CD14-positive monocyte (primary cell): Measurements from ENCODE around the gene WDR4. TPM values are rescaled to one million over a fixed set of nuclear protein-coding genes. Genes with fewer than 3 reads are reported as not detected.
A peak's percentile ranks its signal among the peaks of the same experiment; 100 is the strongest.

Experiments
- DNase-seq, 3 donors: peaks; one replicate each; pipeline ENCODE4 v3.0.0-alpha.2; 2011 to 2022
- H2AFZ ChIP-seq: 2 replicates; pipeline ENCODE4 v1.6.0; 2012; ENCODE audit warnings: mild to moderate bottlenecking, low read depth, low read length, inconsistent platforms; ENCODE audit not compliant: insufficient read depth, poor library complexity, severe bottlenecking
- H3K27ac ChIP-seq, 2 donors: 1 replicate in 1 of 2; 2 replicates in 1 of 2; pipeline ENCODE4 v1.5.1; 2012 to 2013; ENCODE audit warnings: low read length in 2 of 2, control low read depth in 1 of 2, inconsistent platforms in 1 of 2, low read depth in 1 of 2, mild to moderate bottlenecking in 1 of 2
- H3K27me3 ChIP-seq, 2 donors: one replicate each; pipeline versions ENCODE4 v1.6.0 to v1.6.1; 2011 to 2013; ENCODE audit warnings: low read length in 2 of 2; ENCODE audit not compliant: control insufficient read depth in 2 of 2, insufficient read depth in 2 of 2
- H3K36me3 ChIP-seq, 2 donors: replicated peaks in 1 of 2; 1 replicate in 1 of 2; 2 replicates in 1 of 2; pipeline versions ENCODE4 v1.5.1 to v1.6.1; 2012 to 2013; ENCODE audit warnings: low read length in 2 of 2, control low read depth in 1 of 2, inconsistent platforms in 1 of 2, mild to moderate bottlenecking in 1 of 2; ENCODE audit not compliant: insufficient read depth in 2 of 2, control insufficient read depth in 1 of 2
- H3K4me1 ChIP-seq, 2 donors: 1 replicate in 1 of 2; 2 replicates in 1 of 2; pipeline versions ENCODE4 v1.5.1 to v1.6.1; 2012 to 2013; ENCODE audit warnings: low read length in 2 of 2, control low read depth in 1 of 2, inconsistent platforms in 1 of 2, mild to moderate bottlenecking in 1 of 2, moderate library complexity in 1 of 2; ENCODE audit not compliant: insufficient read depth in 2 of 2, control insufficient read depth in 1 of 2
- H3K4me2 ChIP-seq: replicated peaks from 2 replicates; pipeline ENCODE3; 2012; ENCODE audit warnings: low read length, moderate library complexity, mild to moderate bottlenecking; ENCODE audit not compliant: poor library complexity, severe bottlenecking; ENCODE audit errors: extremely low read depth
- H3K4me3 ChIP-seq, 3 experiments: fragments of 200-600 bp in 1 of 3; sonication (generic) in 1 of 3; replicated peaks in 1 of 3; 1 replicate in 2 of 3; 2 replicates in 1 of 3; pipeline ENCODE4 v1.5.1; 2011 to 2013; ENCODE audit warnings: low read length in 3 of 3, mild to moderate bottlenecking in 3 of 3, control low read depth in 2 of 3, low read depth in 2 of 3, inconsistent platforms in 1 of 3, moderate library complexity in 1 of 3
- H3K79me2 ChIP-seq: 2 replicates; pipeline ENCODE4 v1.6.0; 2012; ENCODE audit warnings: mild to moderate bottlenecking, control low read depth, inconsistent platforms, low read length, moderate library complexity; ENCODE audit not compliant: insufficient read depth
- H3K9ac ChIP-seq: 2 replicates; pipeline ENCODE4 v1.6.0; 2017; ENCODE audit warnings: low read length, mild to moderate bottlenecking; ENCODE audit not compliant: insufficient read depth, poor library complexity, severe bottlenecking
- H3K9me3 ChIP-seq, 2 donors: replicated peaks in 1 of 2; 1 replicate in 1 of 2; 2 replicates in 1 of 2; pipeline versions ENCODE4 v1.5.1 to v1.6.1; 2012 to 2013; ENCODE audit warnings: low read length in 2 of 2, control low read depth in 1 of 2; ENCODE audit not compliant: control insufficient read depth in 1 of 2, insufficient read depth in 1 of 2
- H4K20me1 ChIP-seq: 2 replicates; pipeline ENCODE4 v1.6.0; 2012; ENCODE audit warnings: mild to moderate bottlenecking, low read length, control low read depth, moderate library complexity; ENCODE audit not compliant: insufficient read depth
- H3K27ac Mint-ChIP-seq, 7 donors: one replicate each; pipeline ENCODE4 v1.8.0; 2020; ENCODE audit warnings: mild to moderate bottlenecking in 7 of 7, mixed read lengths in 7 of 7, moderate library complexity in 6 of 7, inconsistent platforms in 2 of 7
- H3K27me3 Mint-ChIP-seq, 3 donors: one replicate each; pipeline ENCODE4 v1.8.0; 2021 to 2022; ENCODE audit warnings: low read depth in 3 of 3, mild to moderate bottlenecking in 3 of 3, mixed read lengths in 3 of 3, moderate library complexity in 3 of 3, inconsistent platforms in 1 of 3
- H3K36me3 Mint-ChIP-seq, 2 donors: one replicate each; pipeline ENCODE4 v1.8.0; 2020; ENCODE audit warnings: mixed read lengths in 2 of 2, inconsistent platforms in 1 of 2, mild to moderate bottlenecking in 1 of 2
- H3K4me1 Mint-ChIP-seq: one replicate; pipeline ENCODE4 v1.8.0; 2020; ENCODE audit warnings: mild to moderate bottlenecking, mixed read lengths
- H3K4me3 Mint-ChIP-seq, 2 donors: one replicate each; pipeline ENCODE4 v1.8.0; 2020; ENCODE audit warnings: mild to moderate bottlenecking in 2 of 2, mixed read lengths in 2 of 2, moderate library complexity in 1 of 2
- H3K9me3 Mint-ChIP-seq, 7 donors: one replicate each; pipeline ENCODE4 v1.8.0; 2020 to 2022; ENCODE audit warnings: mixed read lengths in 7 of 7, mild to moderate bottlenecking in 6 of 7, moderate library complexity in 6 of 7, inconsistent platforms in 2 of 7
- WGBS: methylation state at CpG from one replicate; pipeline ENCODE4 v1.1.5; 2013; ENCODE audit warnings: missing lambda C conversion rate; ENCODE audit not compliant: insufficient coverage; 5-methylcytosine and 5-hydroxymethylcytosine counted together
- intact Hi-C, 2 donors: fragments of 100-400 bp; cut with micrococcal nuclease; formaldehyde crosslinking; loops; one replicate each; pipeline versions ENCODE4 v1.15.0 to v1.15.1; 2023
- polyA plus RNA-seq, 3 donors: library from polyadenylated mRNA; depleted of rRNA in 1 of 3; unstranded in 2 of 3; stranded (reverse) in 1 of 3; fragments of 300-500 nt in 2 of 3; fragments of >200 nt in 1 of 3; fragmentation: Illumina TruSeq in 2 of 3; gene quantifications; 1 replicate in 2 of 3; 2 replicates in 1 of 3; pipeline ENCODE4 v1.2.3, GENCODE V29; 2012 to 2021
- TF ChIP-seq, protein P1 (sequence below): fragments of 200-600 bp; IDR thresholded peaks from one replicate; pipeline ENCODE4 v1.8.0; 2022; ENCODE audit warnings: antibody characterized with exemption, mild to moderate bottlenecking

Gene WDR4
- polyA plus RNA-seq, 3 donors, result 2.9 to 7.0 (median 3.6) TPM

DNA sequence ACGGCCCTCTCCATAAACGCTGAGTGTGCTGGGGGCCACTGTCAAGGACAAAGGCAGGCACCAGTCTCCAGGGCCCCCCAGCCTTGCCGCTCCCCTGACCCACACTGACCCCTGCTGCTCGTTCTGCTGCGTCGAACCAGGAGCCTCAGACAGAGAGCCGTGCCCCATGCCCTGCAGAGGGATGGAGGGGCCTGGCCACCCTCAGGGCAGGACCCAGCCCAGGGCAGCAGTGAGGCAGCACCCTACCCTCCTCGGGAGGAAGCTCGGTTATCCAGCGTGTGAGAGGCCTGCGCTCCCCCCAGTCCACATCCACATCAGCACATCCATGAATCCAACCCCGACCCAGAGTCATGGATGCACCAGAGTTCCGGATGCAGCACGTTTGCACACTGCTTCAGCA lies 15.1 kb downstream of the WDR4 start:
- Histone ChIP-seq H3K79me2 (peaks cover 43% of the 10 kb centered on the region), H3K4me3 (no peak overlapping the region), H3K9me3 (no peaks in the 10 kb centered on the region), H3K9ac (no peak overlapping the region), H3K27me3 (no peaks in the 10 kb centered on the region), H3K4me2 (no peak overlapping the region), H3K27ac (no peak overlapping the region), H4K20me1 (peaks cover 18% of the 10 kb centered on the region), H2AFZ (no peak overlapping the region), H3K36me3 (peaks cover 65 to 97% of the 10 kb centered on the region in 2 donors), H3K4me1 (no peaks in the 10 kb centered on the region)
- WGBS, result 90% methylated on average over 14 of the region's 14 CpGs
- TF ChIP-seq, protein P1, sequence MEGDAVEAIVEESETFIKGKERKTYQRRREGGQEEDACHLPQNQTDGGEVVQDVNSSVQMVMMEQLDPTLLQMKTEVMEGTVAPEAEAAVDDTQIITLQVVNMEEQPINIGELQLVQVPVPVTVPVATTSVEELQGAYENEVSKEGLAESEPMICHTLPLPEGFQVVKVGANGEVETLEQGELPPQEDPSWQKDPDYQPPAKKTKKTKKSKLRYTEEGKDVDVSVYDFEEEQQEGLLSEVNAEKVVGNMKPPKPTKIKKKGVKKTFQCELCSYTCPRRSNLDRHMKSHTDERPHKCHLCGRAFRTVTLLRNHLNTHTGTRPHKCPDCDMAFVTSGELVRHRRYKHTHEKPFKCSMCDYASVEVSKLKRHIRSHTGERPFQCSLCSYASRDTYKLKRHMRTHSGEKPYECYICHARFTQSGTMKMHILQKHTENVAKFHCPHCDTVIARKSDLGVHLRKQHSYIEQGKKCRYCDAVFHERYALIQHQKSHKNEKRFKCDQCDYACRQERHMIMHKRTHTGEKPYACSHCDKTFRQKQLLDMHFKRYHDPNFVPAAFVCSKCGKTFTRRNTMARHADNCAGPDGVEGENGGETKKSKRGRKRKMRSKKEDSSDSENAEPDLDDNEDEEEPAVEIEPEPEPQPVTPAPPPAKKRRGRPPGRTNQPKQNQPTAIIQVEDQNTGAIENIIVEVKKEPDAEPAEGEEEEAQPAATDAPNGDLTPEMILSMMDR, result no peak
- no peak overlapping the region for H3K4me3 Mint-ChIP-seq
- H3K9me3 Mint-ChIP-seq, result no peaks in the 10 kb centered on the region
- H3K27ac Mint-ChIP-seq, result peak overlapping the region in 1 of 7 donors; percentile 41
- H3K36me3 Mint-ChIP-seq, result peaks cover 72 to 88% of the 10 kb centered on the region in 2 donors
- no peak for DNase-seq
- H3K4me1 Mint-ChIP-seq, result no peaks in the 10 kb centered on the region
- H3K27me3 Mint-ChIP-seq, result peaks cover 0 to 2% (median 0%) of the 10 kb centered on the region in 3 donors
- intact Hi-C loops, result loop anchor here in 1 of 2 donors (10.0 kb wide), 1 partner anchor 59 kb away; no protein-coding TSS in a partner anchor

DNA sequence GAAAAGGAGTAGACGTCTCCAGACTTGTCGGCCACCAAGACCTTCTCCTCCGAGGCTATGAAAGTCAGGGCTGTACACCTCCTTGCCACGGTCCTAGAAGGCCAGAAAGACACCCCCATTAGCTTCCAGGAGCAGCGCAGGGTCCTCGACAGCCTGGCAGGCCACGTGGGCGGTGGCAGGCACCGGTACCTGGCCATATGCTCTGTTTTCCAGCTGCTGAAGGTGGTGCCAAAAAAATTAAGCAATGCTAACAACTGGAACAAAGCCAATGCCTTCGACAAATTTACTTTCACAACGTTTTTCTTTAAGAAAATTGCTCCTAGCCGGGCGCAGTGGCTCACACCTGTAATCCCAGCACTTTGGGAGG lies 15.9 kb downstream of the WDR4 start:
- peaks cover 18% of the 10 kb centered on the region for H4K20me1 ChIP-seq
- Mint-ChIP-seq H3K27me3 (peaks cover 0 to 2% (median 0%) of the 10 kb centered on the region in 3 donors), H3K4me1 (no peaks in the 10 kb centered on the region), H3K36me3 (peaks cover 72 to 88% of the 10 kb centered on the region in 2 donors), H3K9me3 (no peaks in the 10 kb centered on the region), H3K4me3 (no peak overlapping the region), H3K27ac (no peak overlapping the region)
- H3K27me3 ChIP-seq, result no peaks in the 10 kb centered on the region
- no peak overlapping the region for H3K9ac ChIP-seq
- no peaks in the 10 kb centered on the region for H3K9me3 ChIP-seq
- TF ChIP-seq, protein P1, result no peak
- no peak overlapping the region for H3K27ac ChIP-seq
- H3K4me1 ChIP-seq, result no peaks in the 10 kb centered on the region
- no peak overlapping the region for H2AFZ ChIP-seq
- no peak overlapping the region for H3K4me3 ChIP-seq
- DNase-seq, result no peak
- 98% methylated on average over 9 of the region's 13 CpGs for WGBS
- peaks cover 36% of the 10 kb centered on the region for H3K79me2 ChIP-seq
- H3K36me3 ChIP-seq, result peaks cover 65 to 97% of the 10 kb centered on the region in 2 donors
- H3K4me2 ChIP-seq, result no peak overlapping the region
- intact Hi-C loops, result loop anchor here in 1 of 2 donors (10.0 kb wide), 1 partner anchor 59 kb away; no protein-coding TSS in a partner anchor
